H1 (cell line): ENCODE measurements around the gene C11orf65. TPM values are rescaled to one million over a fixed set of nuclear protein-coding genes. Genes with fewer than 3 reads are reported as not detected.

Source experiments
- polyA plus RNA-seq, 7 experiments: library from polyadenylated mRNA; depleted of rRNA in 3 of 7; stranded (reverse) in 5 of 7; unstranded in 2 of 7; fragments of >200 nt in 5 of 7; fragments of 200-250 nt in 2 of 7; gene quantifications; 1 replicate in 5 of 7; 2 replicates in 1 of 7; 4 replicates in 1 of 7; pipeline versions ENCODE4 v1.2.1 to v1.2.3, GENCODE V29; 2011 to 2013; ENCODE audit warnings: missing spikeins in 2 of 7, mixed read lengths in 2 of 7
- total RNA-seq: library from RNA; stranded (reverse); fragmentation: NEBNext Ultra II Directional; extraction: Animal tissue kit (Norgen Biotek cat#: 25700); gene quantifications from 2 replicates; pipeline ENCODE4 v1.2.1, GENCODE V29; 2021
- TF ChIP-seq, protein P1 (sequence below): IDR thresholded peaks from 2 replicates; pipeline ENCODE4 v1.6.1; 2012; ENCODE audit warnings: inconsistent platforms

The C11orf65 gene
- total and polyA plus RNA-seq, 2 of the 8 experiments (the other 6 are each of a cell fraction or from before 2014, with no cell fraction given), result 0.14 to 0.22 TPM

DNA sequence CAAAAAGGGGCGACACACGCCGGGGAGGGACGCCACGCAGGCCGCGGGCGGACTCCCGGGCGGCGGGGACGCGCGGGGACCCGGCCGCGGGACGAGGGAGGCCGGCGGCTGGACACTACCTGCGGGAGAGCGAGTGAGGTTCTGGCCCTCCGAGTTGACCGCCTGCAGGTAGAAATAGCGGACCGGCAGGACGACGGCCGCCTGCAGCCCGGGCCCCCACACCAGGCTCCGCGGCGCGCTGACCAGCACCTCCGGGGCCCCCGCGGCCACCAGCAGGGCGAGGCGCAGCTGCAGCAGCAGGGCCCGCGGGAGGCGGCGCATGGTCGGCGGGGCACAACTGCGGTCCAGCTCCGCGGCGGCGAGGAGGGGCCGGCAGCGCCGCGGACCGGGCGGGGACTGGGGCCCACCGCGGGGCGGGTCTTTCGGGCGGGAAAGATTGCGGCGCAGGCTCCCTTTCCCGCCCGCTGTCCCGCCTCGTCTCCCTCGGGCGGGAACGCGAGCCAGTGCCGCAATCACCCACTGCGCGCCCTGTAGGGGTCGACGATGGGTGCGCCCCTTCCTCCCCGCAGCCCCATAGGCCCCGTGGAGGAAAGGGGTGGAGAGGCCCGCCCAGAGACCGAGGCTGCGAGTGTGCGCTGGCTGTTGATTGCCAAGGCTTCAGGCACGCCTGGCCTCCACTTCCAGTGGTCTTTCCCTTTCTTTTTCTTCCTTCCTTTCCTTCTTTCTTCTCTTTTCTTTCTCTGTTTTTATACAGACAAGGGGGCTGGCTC is 30.9 kb upstream of the C11orf65 start, which contains the start of gene POGLUT3 (continued):
- TF ChIP-seq, protein P1, sequence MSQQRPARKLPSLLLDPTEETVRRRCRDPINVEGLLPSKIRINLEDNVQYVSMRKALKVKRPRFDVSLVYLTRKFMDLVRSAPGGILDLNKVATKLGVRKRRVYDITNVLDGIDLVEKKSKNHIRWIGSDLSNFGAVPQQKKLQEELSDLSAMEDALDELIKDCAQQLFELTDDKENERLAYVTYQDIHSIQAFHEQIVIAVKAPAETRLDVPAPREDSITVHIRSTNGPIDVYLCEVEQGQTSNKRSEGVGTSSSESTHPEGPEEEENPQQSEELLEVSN, result peak; percentile 99
